Panc1 (cell line): ENCODE results near the gene GADL1. TPM values are rescaled to one million over a fixed set of nuclear protein-coding genes. Genes with fewer than 3 reads are reported as not detected.

ENCODE experiments used
- ATAC-seq: fragments of 200-7000 bp; cut with Tn5 transposase; 2 replicates; pipeline ENCODE4 v1.9.1; 2020; ENCODE audit warnings: mild to moderate bottlenecking, moderate library complexity
- BruUV-seq: library from RNA; stranded (reverse); fragments of 400-500 nt; replicated peaks from 2 replicates; lab custom pipeline; 2021; lab: Mats Ljungman, UMichigan
- CTCF ChIA-PET: fragments of 300-600 bp; sonication (Branson Sonifier 250); formaldehyde crosslinking; loops from one replicate; lab custom pipeline; 2022; ENCODE audit warnings: antibody characterized with exemption; lab: Charles Lee
- POLR2A ChIA-PET: fragments of 300-600 bp; sonication (Branson Sonifier 250); formaldehyde crosslinking; loops from one replicate; lab custom pipeline; 2022; ENCODE audit warnings: antibody characterized with exemption; lab: Charles Lee
- DNase-seq: peaks from one replicate; pipeline ENCODE4 v3.0.0-alpha.2; 2010; ENCODE audit warnings: low read depth, low spot score
- H3K27ac ChIP-seq: 2 replicates; pipeline ENCODE4 v1.5.1; 2011; ENCODE audit warnings: mild to moderate bottlenecking, low read length, inconsistent platforms
- H3K27me3 ChIP-seq: fragments of 200-500 bp; sonication (Bioruptor generic); 2 replicates; pipeline ENCODE4 v1.6.0; 2014; ENCODE audit warnings: low read length, inconsistent platforms; ENCODE audit not compliant: control insufficient read depth, insufficient read depth
- H3K36me3 ChIP-seq: fragments of 200-500 bp; sonication (Bioruptor generic); 2 replicates; pipeline ENCODE4 v1.5.1; 2014; ENCODE audit warnings: inconsistent platforms, mild to moderate bottlenecking, low read length, moderate library complexity; ENCODE audit not compliant: control insufficient read depth, insufficient read depth
- H3K4me1 ChIP-seq: 2 replicates; pipeline ENCODE4 v1.5.1; 2011; ENCODE audit warnings: inconsistent platforms, mild to moderate bottlenecking, low read length, moderate library complexity; ENCODE audit not compliant: control insufficient read depth, insufficient read depth
- H3K4me3 ChIP-seq, 2 experiments: 2 replicates each; pipeline ENCODE4 v1.5.1; 2011 to 2012; ENCODE audit warnings: low read depth in 2 of 2, low read length in 2 of 2, mild to moderate bottlenecking in 2 of 2, inconsistent platforms in 1 of 2, moderate library complexity in 1 of 2
- H3K9me3 ChIP-seq: fragments of 200-500 bp; sonication (Bioruptor generic); 2 replicates; pipeline ENCODE4 v1.5.1; 2014; ENCODE audit warnings: low read depth, mild to moderate bottlenecking, inconsistent platforms, low read length, moderate library complexity; ENCODE audit not compliant: control insufficient read depth, insufficient read depth
- POLR2AphosphoS5 ChIP-seq: IDR thresholded peaks from 2 replicates; pipeline ENCODE4 v1.6.1; 2012; ENCODE audit warnings: mild to moderate bottlenecking, low read depth, low read length, moderate library complexity
- SIN3A ChIP-seq: IDR thresholded peaks from 2 replicates; pipeline ENCODE4 v1.6.1; 2012; ENCODE audit warnings: low read depth, mild to moderate bottlenecking, low read length, moderate library complexity, borderline replicate concordance; ENCODE audit not compliant: insufficient read depth
- TCF7L2 ChIP-seq: IDR thresholded peaks from 2 replicates; pipeline ENCODE4 v1.6.1; 2011; ENCODE audit warnings: mild to moderate bottlenecking, low read depth, low read length, inconsistent platforms
- in situ Hi-C: cut with HindIII; loops from 2 replicates; pipeline ENCODE4 v1.10.0; 2016; ENCODE audit warnings: low sequenced_read_pairs, low pct_unique_long_range_greater_than_20kb
- intact Hi-C: fragments of 100-400 bp; cut with micrococcal nuclease; formaldehyde crosslinking; loops from one replicate; pipeline ENCODE4 v1.10.0; 2022; ENCODE audit not compliant: unreplicated experiment
- total RNA-seq: library from RNA; stranded (reverse); gene quantifications from one replicate; pipeline ENCODE4 v1.2.1, GENCODE V29; 2021; ENCODE audit not compliant: unreplicated experiment
- TF ChIP-seq, protein P1 (sequence below), 2 experiments: IDR thresholded peaks; 2 replicates each; pipeline ENCODE4 v1.6.1; 2011 to 2012; ENCODE audit warnings: low read depth in 2 of 2, control low read depth in 1 of 2, low read length in 1 of 2, mild to moderate bottlenecking in 1 of 2, moderate library complexity in 1 of 2; ENCODE audit not compliant: insufficient read depth in 1 of 2
- TF ChIP-seq, protein P2 (sequence below): fragments of 450-650 bp; IDR thresholded peaks from 2 replicates; pipeline ENCODE4 v1.5.1; 2017; ENCODE audit warnings: mild to moderate bottlenecking

Gene GADL1
- total RNA-seq, 1 experiment from 2014 or later = not detected

DNA sequence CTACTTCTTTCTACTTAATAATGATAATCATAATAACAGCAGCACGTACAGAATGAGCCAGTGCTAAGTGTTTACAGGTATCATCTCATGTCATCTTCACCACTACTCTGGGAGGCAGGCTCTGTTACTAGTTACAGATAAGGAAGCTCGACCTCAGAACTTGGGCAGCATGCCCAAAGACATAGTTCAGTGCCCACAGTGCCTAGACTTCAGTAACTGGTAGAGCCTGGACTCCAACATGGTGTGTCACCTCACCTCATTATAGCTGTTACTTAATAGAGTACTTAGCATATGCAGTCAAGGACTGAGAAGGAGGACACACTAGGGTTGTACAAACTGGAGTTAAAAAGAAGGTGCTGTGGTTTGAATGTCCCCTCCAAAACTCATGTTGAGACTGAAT is 7.6 kb downstream of the GADL1 start:
- Histone ChIP-seq H3K36me3 (no peaks in the 10 kb centered on the region), H3K27ac (no peak overlapping the region), H3K9me3 (no peaks in the 10 kb centered on the region), H3K4me3 (no peak overlapping the region), H3K27me3 (no peaks in the 10 kb centered on the region; the same call in 1 of the 2 replicates), H3K4me1 (no peaks in the 10 kb centered on the region)
- intact Hi-C loops = no loop called here
- no TSS peak for BruUV-seq
- in situ Hi-C loops = no loop called here
- POLR2A ChIA-PET = interaction anchor here (0.5 kb wide), 1 partner anchor 563 kb away, joined by 4 read pairs; no protein-coding TSS in a partner anchor
- ATAC-seq (no peak), DNase-seq (no peak)
- TF ChIP-seq TCF7L2 = no peak
- CTCF ChIA-PET = no interaction called here

DNA sequence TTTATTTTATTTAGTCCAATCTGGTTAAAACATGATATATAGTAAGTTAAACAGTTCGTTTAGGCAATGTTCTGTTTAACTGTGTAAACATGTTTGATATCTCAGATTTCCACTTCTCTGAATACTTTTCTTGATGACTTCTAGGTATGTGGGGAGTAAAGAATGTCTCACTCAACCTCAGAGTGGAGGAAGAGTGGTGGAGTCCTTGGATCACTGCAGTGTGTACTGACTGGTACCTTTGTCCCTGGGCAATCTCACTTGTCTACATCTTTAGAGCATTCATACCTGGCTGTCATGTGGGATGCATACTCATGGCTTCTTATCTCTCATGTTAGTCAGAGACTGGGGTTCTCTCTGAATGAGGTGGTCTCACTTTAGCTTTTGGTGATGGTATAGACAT is 15.6 kb downstream of the GADL1 start:
- ATAC-seq = no peak
- H3K36me3 ChIP-seq = no peaks in the 10 kb centered on the region
- 0 out of 2 replicates have a peak, but pooled peaks cover 2% of the 10 kb centered on the region for H3K27me3 ChIP-seq
- intact Hi-C loops = no loop called here
- H3K4me3 ChIP-seq = no peak overlapping the region
- DNase-seq = no peak
- TF ChIP-seq, protein P1, sequence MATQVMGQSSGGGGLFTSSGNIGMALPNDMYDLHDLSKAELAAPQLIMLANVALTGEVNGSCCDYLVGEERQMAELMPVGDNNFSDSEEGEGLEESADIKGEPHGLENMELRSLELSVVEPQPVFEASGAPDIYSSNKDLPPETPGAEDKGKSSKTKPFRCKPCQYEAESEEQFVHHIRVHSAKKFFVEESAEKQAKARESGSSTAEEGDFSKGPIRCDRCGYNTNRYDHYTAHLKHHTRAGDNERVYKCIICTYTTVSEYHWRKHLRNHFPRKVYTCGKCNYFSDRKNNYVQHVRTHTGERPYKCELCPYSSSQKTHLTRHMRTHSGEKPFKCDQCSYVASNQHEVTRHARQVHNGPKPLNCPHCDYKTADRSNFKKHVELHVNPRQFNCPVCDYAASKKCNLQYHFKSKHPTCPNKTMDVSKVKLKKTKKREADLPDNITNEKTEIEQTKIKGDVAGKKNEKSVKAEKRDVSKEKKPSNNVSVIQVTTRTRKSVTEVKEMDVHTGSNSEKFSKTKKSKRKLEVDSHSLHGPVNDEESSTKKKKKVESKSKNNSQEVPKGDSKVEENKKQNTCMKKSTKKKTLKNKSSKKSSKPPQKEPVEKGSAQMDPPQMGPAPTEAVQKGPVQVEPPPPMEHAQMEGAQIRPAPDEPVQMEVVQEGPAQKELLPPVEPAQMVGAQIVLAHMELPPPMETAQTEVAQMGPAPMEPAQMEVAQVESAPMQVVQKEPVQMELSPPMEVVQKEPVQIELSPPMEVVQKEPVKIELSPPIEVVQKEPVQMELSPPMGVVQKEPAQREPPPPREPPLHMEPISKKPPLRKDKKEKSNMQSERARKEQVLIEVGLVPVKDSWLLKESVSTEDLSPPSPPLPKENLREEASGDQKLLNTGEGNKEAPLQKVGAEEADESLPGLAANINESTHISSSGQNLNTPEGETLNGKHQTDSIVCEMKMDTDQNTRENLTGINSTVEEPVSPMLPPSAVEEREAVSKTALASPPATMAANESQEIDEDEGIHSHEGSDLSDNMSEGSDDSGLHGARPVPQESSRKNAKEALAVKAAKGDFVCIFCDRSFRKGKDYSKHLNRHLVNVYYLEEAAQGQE (IDR thresholded peaks at IDR 0.05; ENCODE audit: insufficient read depth in 1 of 2, low read depth in 2 of 2, low read length in 1 of 2) = no peak
- no peak for TF ChIP-seq POLR2AphosphoS5
- TF ChIP-seq, protein P2, sequence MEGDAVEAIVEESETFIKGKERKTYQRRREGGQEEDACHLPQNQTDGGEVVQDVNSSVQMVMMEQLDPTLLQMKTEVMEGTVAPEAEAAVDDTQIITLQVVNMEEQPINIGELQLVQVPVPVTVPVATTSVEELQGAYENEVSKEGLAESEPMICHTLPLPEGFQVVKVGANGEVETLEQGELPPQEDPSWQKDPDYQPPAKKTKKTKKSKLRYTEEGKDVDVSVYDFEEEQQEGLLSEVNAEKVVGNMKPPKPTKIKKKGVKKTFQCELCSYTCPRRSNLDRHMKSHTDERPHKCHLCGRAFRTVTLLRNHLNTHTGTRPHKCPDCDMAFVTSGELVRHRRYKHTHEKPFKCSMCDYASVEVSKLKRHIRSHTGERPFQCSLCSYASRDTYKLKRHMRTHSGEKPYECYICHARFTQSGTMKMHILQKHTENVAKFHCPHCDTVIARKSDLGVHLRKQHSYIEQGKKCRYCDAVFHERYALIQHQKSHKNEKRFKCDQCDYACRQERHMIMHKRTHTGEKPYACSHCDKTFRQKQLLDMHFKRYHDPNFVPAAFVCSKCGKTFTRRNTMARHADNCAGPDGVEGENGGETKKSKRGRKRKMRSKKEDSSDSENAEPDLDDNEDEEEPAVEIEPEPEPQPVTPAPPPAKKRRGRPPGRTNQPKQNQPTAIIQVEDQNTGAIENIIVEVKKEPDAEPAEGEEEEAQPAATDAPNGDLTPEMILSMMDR = no peak
- TF ChIP-seq SIN3A = no peak
- TF ChIP-seq TCF7L2 = no peak
- ChIA-PET CTCF (no interaction called here), POLR2A (no interaction called here)
- in situ Hi-C loops = no loop called here
- no peak overlapping the region for H3K27ac ChIP-seq
- H3K4me1 ChIP-seq = no peaks in the 10 kb centered on the region
- H3K9me3 ChIP-seq = no peaks in the 10 kb centered on the region
- no TSS peak for BruUV-seq

DNA sequence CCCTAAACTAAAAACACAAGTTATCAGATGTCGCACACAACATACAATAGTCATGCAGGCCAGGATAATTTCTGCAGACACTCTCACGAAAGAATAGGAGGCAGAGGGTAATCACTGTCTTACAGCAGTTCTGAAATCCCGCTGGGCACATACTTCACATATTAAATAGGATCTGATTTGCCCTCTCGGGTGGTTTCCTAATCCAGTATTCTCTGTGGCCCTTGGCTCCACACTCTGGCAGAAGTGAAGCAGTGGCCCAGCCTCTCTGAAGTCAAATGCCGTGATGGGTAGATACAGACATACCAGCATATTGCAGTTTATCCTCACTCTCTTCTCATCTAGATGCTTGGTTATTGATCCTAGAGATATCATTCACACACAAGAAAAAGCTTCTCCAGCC is 19.0 kb downstream of the GADL1 start:
- ATAC-seq (no peak), DNase-seq (no peak)
- ChIA-PET POLR2A (no interaction called here), CTCF (interaction anchor here (0.6 kb wide), 3 partner anchors 11 to 1038 kb away, joined by 3 to 4 read pairs (median 4); no protein-coding TSS in a partner anchor)
- in situ Hi-C loops = no loop called here
- Histone ChIP-seq H3K9me3 (no peaks in the 10 kb centered on the region), H3K36me3 (no peaks in the 10 kb centered on the region), H3K4me1 (no peaks in the 10 kb centered on the region), H3K27me3 (0 out of 2 replicates have a peak, but pooled peaks cover 2% of the 10 kb centered on the region), H3K27ac (no peak overlapping the region), H3K4me3 (no peak overlapping the region)
- intact Hi-C loops = no loop called here
- no TSS peak for BruUV-seq
- TF ChIP-seq, protein P1 (IDR thresholded peaks at IDR 0.05; ENCODE audit: insufficient read depth in 1 of 2, low read depth in 2 of 2, low read length in 1 of 2) = no peak
- TF ChIP-seq, protein P2 = no peak
- TF ChIP-seq POLR2AphosphoS5 = no peak
- TF ChIP-seq TCF7L2 = no peak
- no peak for TF ChIP-seq SIN3A
